ENCODE data around the gene TM9SF3. TPM values are rescaled to one million over a fixed set of nuclear protein-coding genes. Genes with fewer than 3 reads are reported as not detected.

Gene TM9SF3
- total RNA-seq (62.8 and 63.4 TPM in 2 replicates), polyA plus RNA-seq (6.9 and 19.9 TPM in 2 replicates), polyA minus RNA-seq (19.5 and 28.6 TPM in 2 replicates)
- total RNA-seq (2013), result 54.8 TPM

DNA sequence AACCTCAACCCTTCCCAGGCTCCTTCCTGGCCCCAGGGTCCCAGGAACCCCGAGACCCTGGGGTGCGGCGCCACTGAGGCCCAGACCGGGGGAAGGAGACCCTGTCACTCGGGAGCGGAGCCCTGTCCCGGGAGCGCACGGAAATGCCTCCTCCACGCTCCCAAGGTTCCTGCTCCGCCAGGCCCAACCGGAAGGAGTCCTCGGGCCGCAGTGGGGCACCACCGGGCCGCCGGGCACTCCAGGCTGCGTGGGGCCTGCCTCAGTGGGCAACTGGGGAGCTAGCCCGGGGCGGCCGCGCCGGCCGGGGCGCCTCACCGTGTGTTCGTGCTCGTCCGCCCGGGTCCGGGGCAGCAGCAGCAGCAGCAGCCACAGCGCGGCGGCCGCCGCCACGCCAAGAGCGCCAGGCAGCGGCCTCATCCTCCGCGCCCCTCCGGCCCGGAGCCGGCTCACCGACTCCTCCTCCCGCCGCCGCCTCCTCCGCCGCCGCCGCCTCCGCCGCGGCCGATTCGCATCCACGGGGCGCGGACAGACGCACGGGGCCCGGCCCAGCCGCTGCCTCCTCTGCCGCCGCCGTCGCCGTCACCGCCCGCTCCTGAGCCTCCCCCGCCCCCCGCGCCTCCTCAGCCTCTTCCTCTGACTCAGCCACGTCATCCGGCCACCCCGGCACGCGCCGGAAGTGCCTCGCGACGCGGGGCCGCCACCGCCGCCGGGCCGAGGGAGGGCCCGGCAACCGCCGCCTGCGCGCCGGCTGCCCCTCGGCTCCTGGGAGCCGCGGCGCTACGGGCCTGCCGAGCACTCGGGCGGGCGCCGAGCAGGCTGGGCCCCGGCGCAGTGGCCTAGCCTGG lies at the start of gene TM9SF3:
Gene TM9SF3 (minus strand): TSS at position 594 of the 845 bp plus-strand sequence. CDS start 177 bp downstream, at position 417.
- peak within 1 kb of the TSS; percentile 91 for H3K4me3 Mint-ChIP-seq
- intact Hi-C loops (cut with micrococcal nuclease), result loop anchor here (1.0 to 10.0 kb wide), 6 partner anchors 72 to 932 kb away; partner anchors contain the start of genes ALDH18A1 and ARHGAP19
- peak within 1 kb of the TSS; percentile 90 for H3K4me2 ChIP-seq (replicated peaks; ENCODE audit: low read depth, low read length, poor library complexity, severe bottlenecking)
- DNase-seq, result peak; percentile 96
- H3K79me2 ChIP-seq (ENCODE audit: control insufficient read depth, insufficient read depth, low read length), result peaks cover 64% of the 10 kb centered on the region
- no peaks in the 10 kb centered on the region for H3K27me3 Mint-ChIP-seq
- peaks cover 23% of the 10 kb centered on the region for H4K20me1 ChIP-seq (ENCODE audit: control insufficient read depth, insufficient read depth, low read length, poor library complexity, severe bottlenecking)
- H3K9me3 ChIP-seq (ENCODE audit: control extremely low read depth in 1 of 3, control insufficient read depth in 2 of 3, insufficient read depth in 1 of 3, low read length in 2 of 3), result no peaks in the 10 kb centered on the region
- peak within 1 kb of the TSS; percentile 99 for H3K27ac Mint-ChIP-seq
- H3K9ac ChIP-seq (ENCODE audit: low read length), result peak within 1 kb of the TSS; percentile 86
- peaks cover 24 to 40% of the 10 kb centered on the region in 2 donors for H3K4me1 ChIP-seq (ENCODE audit: control insufficient read depth in 2 of 2, insufficient read depth in 2 of 2, low read length in 2 of 2)
- TF ChIP-seq EZH2 (IDR thresholded peaks at IDR 0.05; ENCODE audit: borderline replicate concordance, insufficient read depth, low read depth, low read length, poor library complexity, severe bottlenecking), result no peak
- no peaks in the 10 kb centered on the region for H3K27me3 ChIP-seq (replicated peaks in 1 of 4; ENCODE audit: control extremely low read depth in 1 of 4, control insufficient read depth in 3 of 4, insufficient read depth in 4 of 4, low read length in 3 of 4)
- peaks cover 41% of the 10 kb centered on the region for H3K4me1 Mint-ChIP-seq
- peak within 1 kb of the TSS; percentile 96 to 98 for H3K27ac ChIP-seq (ENCODE audit: low read length in 2 of 2)
- H3K36me3 ChIP-seq (replicated peaks in 1 of 2; ENCODE audit: control extremely low read depth in 1 of 2, control insufficient read depth in 1 of 2, extremely low read depth in 1 of 2, insufficient read depth in 2 of 2, low read length in 1 of 2), result no peaks in the 10 kb centered on the region
- CTCF ChIA-PET, result no interaction called here
- H2AFZ ChIP-seq (ENCODE audit: insufficient read depth, low read depth, low read length, poor library complexity, severe bottlenecking), result peak within 1 kb of the TSS; percentile 76
- WGBS (ENCODE audit: insufficient coverage), result under 1% methylated on average over 107 of the region's 107 CpGs
- no peaks in the 10 kb centered on the region for H3K9me3 Mint-ChIP-seq (ENCODE audit: insufficient read depth)
- peak; percentile 87 for ATAC-seq (ENCODE audit: low read depth)
- H3K4me3 ChIP-seq (ENCODE audit: control extremely low read depth in 1 of 5, extremely low read depth in 1 of 5, insufficient read depth in 1 of 5, low read depth in 2 of 5, low read length in 4 of 5), result peak within 1 kb of the TSS; percentile 69 to 97 (median 84)
- POLR2A ChIA-PET, result no interaction called here

DNA sequence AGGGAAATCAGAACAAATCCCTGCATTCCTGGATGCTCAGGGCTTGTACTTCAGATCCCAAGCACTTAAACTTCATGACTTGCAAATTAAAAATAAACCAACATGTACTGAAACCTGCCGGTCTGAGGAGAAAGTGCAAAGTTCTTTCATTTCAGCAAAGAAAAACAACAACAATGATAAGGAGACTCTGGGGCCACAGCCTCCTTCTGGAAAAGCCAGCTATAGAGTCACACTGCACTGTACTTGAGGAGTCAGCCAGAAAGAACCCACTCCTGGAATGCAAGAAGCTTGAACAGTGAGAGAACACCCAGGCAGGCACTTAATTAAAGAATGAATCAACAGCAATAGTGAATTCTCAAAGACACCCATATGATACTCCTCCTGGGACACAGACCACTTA lies 49.7 kb upstream of the TM9SF3 start:
- H3K4me1 Mint-ChIP-seq, result peaks cover 14% of the 10 kb centered on the region
- TF ChIP-seq, protein P1, sequence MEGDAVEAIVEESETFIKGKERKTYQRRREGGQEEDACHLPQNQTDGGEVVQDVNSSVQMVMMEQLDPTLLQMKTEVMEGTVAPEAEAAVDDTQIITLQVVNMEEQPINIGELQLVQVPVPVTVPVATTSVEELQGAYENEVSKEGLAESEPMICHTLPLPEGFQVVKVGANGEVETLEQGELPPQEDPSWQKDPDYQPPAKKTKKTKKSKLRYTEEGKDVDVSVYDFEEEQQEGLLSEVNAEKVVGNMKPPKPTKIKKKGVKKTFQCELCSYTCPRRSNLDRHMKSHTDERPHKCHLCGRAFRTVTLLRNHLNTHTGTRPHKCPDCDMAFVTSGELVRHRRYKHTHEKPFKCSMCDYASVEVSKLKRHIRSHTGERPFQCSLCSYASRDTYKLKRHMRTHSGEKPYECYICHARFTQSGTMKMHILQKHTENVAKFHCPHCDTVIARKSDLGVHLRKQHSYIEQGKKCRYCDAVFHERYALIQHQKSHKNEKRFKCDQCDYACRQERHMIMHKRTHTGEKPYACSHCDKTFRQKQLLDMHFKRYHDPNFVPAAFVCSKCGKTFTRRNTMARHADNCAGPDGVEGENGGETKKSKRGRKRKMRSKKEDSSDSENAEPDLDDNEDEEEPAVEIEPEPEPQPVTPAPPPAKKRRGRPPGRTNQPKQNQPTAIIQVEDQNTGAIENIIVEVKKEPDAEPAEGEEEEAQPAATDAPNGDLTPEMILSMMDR (IDR thresholded peaks at IDR 0.05), result no peak
- no peak for TF ChIP-seq EZH2 (IDR thresholded peaks at IDR 0.05; ENCODE audit: borderline replicate concordance, insufficient read depth, low read depth, low read length, poor library complexity, severe bottlenecking)
- H3K27me3 Mint-ChIP-seq, result no peaks in the 10 kb centered on the region
- H3K4me3 ChIP-seq (ENCODE audit: control extremely low read depth in 1 of 5, extremely low read depth in 1 of 5, insufficient read depth in 1 of 5, low read depth in 2 of 5, low read length in 4 of 5), result no peak overlapping the region
- ChIA-PET CTCF (interaction anchor here (0.7 kb wide), 1 partner anchor 22 kb away, joined by 3 read pairs; no protein-coding TSS in a partner anchor), POLR2A (interaction anchor here (0.7 kb wide), 1 partner anchor 81 kb away, joined by 4 read pairs; no protein-coding TSS in a partner anchor)
- no peak overlapping the region for H3K4me3 Mint-ChIP-seq
- peaks cover 26 to 87% of the 10 kb centered on the region in 2 experiments for H3K36me3 ChIP-seq (replicated peaks in 1 of 2; ENCODE audit: control extremely low read depth in 1 of 2, control insufficient read depth in 1 of 2, extremely low read depth in 1 of 2, insufficient read depth in 2 of 2, low read length in 1 of 2)
- peaks cover 53% of the 10 kb centered on the region for H4K20me1 ChIP-seq (ENCODE audit: control insufficient read depth, insufficient read depth, low read length, poor library complexity, severe bottlenecking)
- H3K27me3 ChIP-seq (replicated peaks in 1 of 4; ENCODE audit: control extremely low read depth in 1 of 4, control insufficient read depth in 3 of 4, insufficient read depth in 4 of 4, low read length in 3 of 4), result no peaks in the 10 kb centered on the region
- no peak overlapping the region for H3K4me2 ChIP-seq (replicated peaks; ENCODE audit: low read depth, low read length, poor library complexity, severe bottlenecking)
- WGBS (ENCODE audit: insufficient coverage), result 90% methylated on average over 1 of the region's 1 CpG
- no peak for DNase-seq
- peaks cover 96% of the 10 kb centered on the region for H3K79me2 ChIP-seq (ENCODE audit: control insufficient read depth, insufficient read depth, low read length)
- no peaks in the 10 kb centered on the region for H3K9me3 Mint-ChIP-seq (ENCODE audit: insufficient read depth)
- intact Hi-C loops (cut with micrococcal nuclease), result no loop called here
- H3K9ac ChIP-seq (ENCODE audit: low read length), result no peak overlapping the region
- H2AFZ ChIP-seq (ENCODE audit: insufficient read depth, low read depth, low read length, poor library complexity, severe bottlenecking), result no peak overlapping the region
- H3K27ac Mint-ChIP-seq, result no peak overlapping the region
- no peaks in the 10 kb centered on the region for H3K9me3 ChIP-seq (ENCODE audit: control extremely low read depth in 1 of 3, control insufficient read depth in 2 of 3, insufficient read depth in 1 of 3, low read length in 2 of 3)
- ATAC-seq (ENCODE audit: low read depth), result no peak
- H3K27ac ChIP-seq (ENCODE audit: low read length in 2 of 2), result peak overlapping the region in 1 of 2 donors; percentile 40
- H3K4me1 ChIP-seq (ENCODE audit: control insufficient read depth in 2 of 2, insufficient read depth in 2 of 2, low read length in 2 of 2), result peaks cover 6 to 13% of the 10 kb centered on the region in 2 donors
